Diencephalon (tissue), 1 donor: Measurements from ENCODE around the gene FNDC8. TPM values are rescaled to one million over a fixed set of nuclear protein-coding genes. Genes with fewer than 3 reads are reported as not detected.

Experiments used
- small RNA-seq: library from RNA; depleted of rRNA; stranded (forward); fragments of <200 nt; gene quantifications from one replicate; pipeline ENCODE3, GENCODE V24; 2014
- total RNA-seq: library from RNA; depleted of rRNA; stranded (reverse); fragments of >200 nt; gene quantifications from one replicate; pipeline ENCODE4 v1.2.3, GENCODE V29; 2014

FNDC8 gene
- not detected for total RNA-seq

GRCh38 chr17:35121315-35121714 lies at the start of gene FNDC8:
TSS of gene FNDC8 (plus strand) at chr17:35121615. CDS start at chr17:35121694, 79 bp downstream.

GRCh38 chr17:35119370-35120165 lies 1.8 kb upstream of the FNDC8 start, which contains the start of gene RAD51D:
TSS of gene RAD51D (minus strand) at chr17:35119860. CDS start at chr17:35119613, 247 bp downstream.

GRCh38 chr17:35141681-35142466 lies 20.5 kb downstream of the FNDC8 start, which contains the start of gene NLE1:
TSS of gene NLE1 (minus strand) at chr17:35142303. CDS start at chr17:35142275, 28 bp downstream.

GRCh38 chr17:35147375-35147905 lies 26.0 kb downstream of the FNDC8 start, which contains the start of gene UNC45B:
TSS of gene UNC45B (plus strand) at chr17:35147817. CDS start at chr17:35148264, 447 bp downstream.

Small RNA genes within 50 kb of the gene (small RNA-seq; reads per million reads assigned to genes)
- gene AC004223.1: not detected
- not detected for gene RNU6-840P

Other genes starting within 250 kb of the FNDC8 start
- gene CCT6B, start 160.2 kb upstream of the FNDC8 start, total RNA-seq: 3.9 TPM
- 18.2 TPM for gene ZNF830, start 160.1 kb upstream of the FNDC8 start, total RNA-seq
- gene LIG3, start 141.1 kb upstream of the FNDC8 start, total RNA-seq: 30.9 TPM
- gene RFFL, start 57.9 kb upstream of the FNDC8 start, total RNA-seq: 8.8 TPM
- 10.8 TPM for gene RAD51D, start 1.8 kb upstream of the FNDC8 start, total RNA-seq
- gene NLE1, start 20.7 kb downstream of the FNDC8 start, total RNA-seq: 20.5 TPM
- not detected for gene UNC45B, start 26.2 kb downstream of the FNDC8 start, total RNA-seq
- not detected for gene SLC35G3, start 72.8 kb downstream of the FNDC8 start, total RNA-seq
- 9.9 TPM for gene SLFN5, start 121.5 kb downstream of the FNDC8 start, total RNA-seq